ENCODE measurements around the gene ATF7IP2.
"Not testable (repeated sequence)": the region's sequence is repeated elsewhere in the genome, so short reads cannot be mapped to it uniquely, and the experiment has no call there.

ATF7IP2 gene

DNA sequence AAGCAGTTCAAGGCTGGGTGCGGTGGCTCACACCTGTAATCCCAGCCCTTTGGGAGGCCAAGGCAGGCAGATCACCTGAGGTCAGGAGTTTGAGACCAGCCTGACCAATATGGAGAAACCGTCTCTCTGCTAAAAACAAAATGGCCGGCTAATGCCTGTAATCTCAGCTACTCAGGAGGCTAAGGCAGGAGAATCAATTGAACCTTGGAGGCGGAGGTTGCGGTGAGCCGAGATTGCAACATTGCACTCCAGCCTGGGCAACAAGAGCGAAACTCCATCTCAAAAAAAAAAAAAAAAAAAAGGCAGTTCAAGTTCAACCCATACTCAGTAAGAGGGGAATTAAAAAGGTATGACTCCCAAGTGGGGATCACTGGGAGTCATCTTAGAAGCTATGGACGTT, 19.2 kb upstream of the ATF7IP2 start:
- not testable (repeated sequence) for H3K9me3 Mint-ChIP-seq; H3K4me3 Mint-ChIP-seq; H3K27me3 Mint-ChIP-seq; ATAC-seq; H3K27ac Mint-ChIP-seq; H3K36me3 Mint-ChIP-seq (ENCODE audit: low read depth); DNase-seq
- H3K4me1 Mint-ChIP-seq: peaks cover 13% of the 10 kb centered on the region

DNA sequence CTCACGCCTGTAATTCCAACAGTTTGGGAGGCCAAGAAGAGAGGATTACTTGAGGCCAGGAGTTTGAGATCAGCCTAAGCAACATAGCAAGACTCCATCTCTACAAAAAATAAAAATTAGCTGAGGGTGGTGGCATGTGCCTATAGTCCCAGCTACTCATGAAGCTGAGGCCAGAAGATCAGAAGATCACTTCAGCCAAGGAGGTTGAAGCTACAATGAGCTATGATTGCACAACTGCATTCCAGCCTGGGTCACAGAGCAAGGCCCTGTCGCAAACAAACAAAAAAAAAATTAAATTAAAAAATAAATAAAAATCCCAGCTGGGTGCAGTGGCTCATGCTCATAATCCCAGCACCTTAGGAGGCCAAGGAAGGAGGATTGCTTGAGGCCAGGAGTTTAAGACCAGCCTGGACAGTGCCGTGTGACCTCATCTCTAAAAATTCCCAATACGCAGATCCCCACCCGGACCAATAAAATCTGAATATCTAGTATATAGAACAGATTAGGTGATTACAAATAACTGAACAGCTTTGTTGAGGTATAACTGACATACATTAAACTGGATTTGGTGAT, 18.2 kb upstream of the ATF7IP2 start:
- Mint-ChIP-seq H3K9me3 (no peaks in the 10 kb centered on the region), H3K27ac (no peak overlapping the region), H3K36me3 (ENCODE audit: low read depth) (no peaks in the 10 kb centered on the region), H3K4me1 (peaks cover 4% of the 10 kb centered on the region), H3K27me3 (no peaks in the 10 kb centered on the region), H3K4me3 (no peak overlapping the region)
- no peak for DNase-seq
- no peak for ATAC-seq

DNA sequence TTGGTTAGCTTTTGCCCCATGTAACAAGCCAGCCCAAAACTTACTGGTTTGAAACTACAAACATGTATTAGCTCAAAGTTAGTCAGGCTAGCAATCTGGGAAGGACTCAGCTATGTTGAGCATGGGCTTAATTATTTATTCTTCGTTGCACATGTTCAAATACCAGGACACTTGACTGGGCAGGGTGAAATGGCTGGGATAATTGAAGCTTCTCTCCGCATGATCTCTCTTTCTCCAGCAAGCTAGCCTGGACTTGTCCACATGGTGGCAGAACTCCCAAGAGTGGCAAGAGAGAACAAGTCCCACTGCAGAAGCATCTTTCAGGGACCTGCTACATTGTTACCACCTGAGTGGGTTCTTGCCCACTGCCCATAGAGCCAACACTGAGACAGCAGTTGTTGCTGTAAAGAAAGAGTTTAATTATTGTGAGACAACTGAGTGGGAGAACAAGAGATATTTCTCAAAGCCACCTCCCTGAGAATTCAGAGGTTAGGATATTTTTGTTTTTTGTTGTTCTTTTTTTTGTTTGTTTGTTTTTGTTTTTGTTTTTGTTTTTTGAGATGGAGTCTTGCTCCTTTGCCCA, 16.8 kb upstream of the ATF7IP2 start:
- H3K9me3 Mint-ChIP-seq: peaks cover 4% of the 10 kb centered on the region
- H3K27ac Mint-ChIP-seq: no peak overlapping the region
- H3K27me3 Mint-ChIP-seq: no peaks in the 10 kb centered on the region
- H3K36me3 Mint-ChIP-seq (ENCODE audit: low read depth): no peaks in the 10 kb centered on the region
- no peaks in the 10 kb centered on the region for H3K4me1 Mint-ChIP-seq
- DNase-seq: no peak
- no peak overlapping the region for H3K4me3 Mint-ChIP-seq
- ATAC-seq: no peak

DNA sequence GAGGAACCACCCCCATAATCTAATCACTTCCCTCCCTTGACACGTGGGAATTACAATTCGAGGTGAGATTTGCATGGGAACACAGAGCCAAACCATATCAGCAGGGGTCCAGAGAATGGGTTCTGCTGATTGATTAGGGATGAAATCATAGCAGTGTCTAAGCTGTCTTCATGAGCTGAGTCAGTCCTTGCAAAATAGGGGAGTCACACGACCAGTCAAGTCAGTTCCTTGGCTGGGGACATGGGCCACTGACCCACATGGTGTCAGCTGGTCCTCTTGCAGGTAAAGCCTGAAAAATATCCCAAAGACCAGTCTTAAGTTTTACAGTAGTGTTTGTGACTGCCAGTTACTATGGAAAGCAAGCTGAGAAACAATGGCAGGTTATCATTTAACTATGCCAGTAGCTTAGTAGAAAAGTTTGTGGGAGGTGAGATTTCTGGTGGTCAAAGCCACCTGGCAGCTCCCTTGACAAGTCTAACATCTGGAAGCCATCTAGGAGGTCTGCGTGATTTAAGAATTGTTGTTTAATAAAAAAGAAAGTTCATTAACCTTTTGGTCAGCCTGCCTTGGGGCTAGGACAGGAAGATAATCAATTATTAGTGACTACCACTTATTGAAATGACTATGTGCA, 15.7 kb upstream of the ATF7IP2 start:
- no peak for DNase-seq
- no peak for ATAC-seq
- Mint-ChIP-seq H3K27ac (no peak overlapping the region), H3K27me3 (no peaks in the 10 kb centered on the region), H3K4me3 (no peak overlapping the region), H3K9me3 (peaks cover 8% of the 10 kb centered on the region), H3K4me1 (no peaks in the 10 kb centered on the region), H3K36me3 (ENCODE audit: low read depth) (no peaks in the 10 kb centered on the region)

- peaks cover 8% of the 10 kb centered on the region for H3K9me3 Mint-ChIP-seq
These were observed 14.3 kb upstream of the ATF7IP2 start for GRCh38 chr16:10371592-10371991.

GRCh38 chr16:10373556-10373955, 12.3 kb upstream of the ATF7IP2 start:
- Mint-ChIP-seq H3K36me3 (ENCODE audit: low read depth) (no peaks in the 10 kb centered on the region), H3K9me3 (peaks cover 8% of the 10 kb centered on the region), H3K4me3 (no peak overlapping the region), H3K27me3 (no peaks in the 10 kb centered on the region), H3K4me1 (no peaks in the 10 kb centered on the region), H3K27ac (no peak overlapping the region)
- DNase-seq: no peak
- no peak for ATAC-seq

More at GRCh38 chr16:10371592-10371991, 14.3 kb upstream of the ATF7IP2 start:
- H3K4me3 Mint-ChIP-seq: no peak overlapping the region
- no peaks in the 10 kb centered on the region for H3K36me3 Mint-ChIP-seq (ENCODE audit: low read depth)
- H3K27ac Mint-ChIP-seq: no peak overlapping the region
- DNase-seq (no peak), ATAC-seq (no peak)
- H3K27me3 Mint-ChIP-seq: no peaks in the 10 kb centered on the region
- no peaks in the 10 kb centered on the region for H3K4me1 Mint-ChIP-seq

GRCh38 chr16:10376229-10376628, 9.6 kb upstream of the ATF7IP2 start:
- no peaks in the 10 kb centered on the region for H3K4me1 Mint-ChIP-seq
- H3K27ac Mint-ChIP-seq: no peak overlapping the region
- no peak for ATAC-seq
- H3K36me3 Mint-ChIP-seq (ENCODE audit: low read depth): no peaks in the 10 kb centered on the region
- no peak for DNase-seq
- no peak overlapping the region for H3K4me3 Mint-ChIP-seq
- peaks cover 8% of the 10 kb centered on the region for H3K9me3 Mint-ChIP-seq
- no peaks in the 10 kb centered on the region for H3K27me3 Mint-ChIP-seq

DNA sequence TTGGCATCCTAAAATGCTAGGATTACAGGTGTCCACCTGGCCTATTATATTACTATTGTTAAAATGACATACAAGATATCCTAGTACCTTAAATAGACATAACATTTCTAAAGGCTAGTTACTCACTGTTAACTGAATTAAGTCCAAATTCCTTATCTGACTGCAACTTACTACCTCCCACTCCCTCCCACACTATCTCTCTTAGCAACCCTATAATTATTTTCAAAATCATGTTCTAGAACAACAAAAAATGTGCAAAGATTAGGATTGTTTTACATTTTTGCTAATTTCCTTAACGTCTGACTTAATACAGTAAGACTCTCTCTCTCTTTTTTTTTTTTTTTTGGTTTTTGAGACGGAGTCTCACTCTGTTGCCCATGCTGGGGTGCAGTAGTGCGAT, 2.2 kb upstream of the ATF7IP2 start:
- Mint-ChIP-seq H3K27ac (no peak overlapping the region), H3K4me3 (no peak overlapping the region), H3K36me3 (ENCODE audit: low read depth) (peaks cover 24% of the 10 kb centered on the region), H3K9me3 (no peaks in the 10 kb centered on the region), H3K27me3 (no peaks in the 10 kb centered on the region), H3K4me1 (peaks cover 27% of the 10 kb centered on the region)
- DNase-seq: no peak
- ATAC-seq: no peak

GRCh38 chr16:10386517-10387100, 748 bp downstream of the ATF7IP2 start:
- Mint-ChIP-seq H3K27ac (peak overlapping the region; percentile 95), H3K36me3 (ENCODE audit: low read depth) (peaks cover 46% of the 10 kb centered on the region), H3K4me1 (peaks cover 46% of the 10 kb centered on the region), H3K4me3 (peak overlapping the region; percentile 94), H3K27me3 (no peaks in the 10 kb centered on the region), H3K9me3 (no peaks in the 10 kb centered on the region)
- DNase-seq: no peak
- ATAC-seq: no peak

GRCh38 chr16:10387188-10387617, 1.3 kb downstream of the ATF7IP2 start:
- Mint-ChIP-seq H3K4me3 (peak overlapping the region; percentile 94), H3K27ac (no peak overlapping the region), H3K27me3 (no peaks in the 10 kb centered on the region), H3K36me3 (ENCODE audit: low read depth) (peaks cover 48% of the 10 kb centered on the region), H3K9me3 (no peaks in the 10 kb centered on the region), H3K4me1 (peaks cover 45% of the 10 kb centered on the region)
- DNase-seq: no peak
- ATAC-seq: no peak

DNA sequence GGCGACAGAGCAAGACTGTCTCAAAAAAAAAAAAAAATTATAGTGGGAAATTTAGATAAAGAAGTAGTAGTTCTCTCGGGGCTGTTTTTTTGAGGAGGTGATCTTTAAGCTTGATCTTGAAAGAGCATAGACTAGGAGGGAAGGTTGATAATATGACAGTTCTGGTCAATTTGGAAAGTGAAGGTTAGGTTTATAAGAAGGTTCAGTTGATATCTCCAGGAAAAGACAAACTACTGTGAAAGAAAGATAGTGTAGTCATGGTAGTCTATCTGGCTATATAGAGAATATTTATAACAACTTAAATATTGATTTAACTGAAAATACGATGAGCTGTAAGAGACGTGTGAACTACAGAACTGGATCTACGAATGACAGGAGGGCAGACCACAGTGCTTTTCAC, 3.1 kb downstream of the ATF7IP2 start:
- H3K27me3 Mint-ChIP-seq: no peaks in the 10 kb centered on the region
- peak overlapping the region; percentile 30 for H3K4me3 Mint-ChIP-seq
- H3K27ac Mint-ChIP-seq: peak overlapping the region; percentile 5
- DNase-seq (no peak), ATAC-seq (no peak)
- no peaks in the 10 kb centered on the region for H3K9me3 Mint-ChIP-seq
- H3K4me1 Mint-ChIP-seq: peaks cover 44% of the 10 kb centered on the region
- peaks cover 61% of the 10 kb centered on the region for H3K36me3 Mint-ChIP-seq (ENCODE audit: low read depth)

DNA sequence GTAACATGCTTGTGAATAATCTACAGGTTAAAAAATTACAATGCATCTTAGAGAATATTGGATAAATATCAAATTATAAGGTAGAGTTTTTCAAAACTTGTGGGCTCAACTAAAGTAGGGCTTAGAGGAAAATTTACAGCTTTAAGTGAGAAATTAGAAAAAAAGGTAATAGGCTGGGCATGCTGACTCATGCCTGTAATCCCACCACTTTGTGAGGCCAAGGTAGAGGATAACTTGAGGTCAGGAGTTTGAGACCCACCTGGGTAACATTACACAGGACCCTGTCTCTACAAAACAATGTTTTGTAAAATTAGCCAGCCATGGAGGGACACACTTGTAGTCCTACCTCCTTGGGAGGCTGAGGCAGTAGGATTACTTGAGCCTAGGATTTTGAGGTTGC, 4.5 kb downstream of the ATF7IP2 start:
- no peak for ATAC-seq
- Mint-ChIP-seq H3K27ac (no peak overlapping the region), H3K27me3 (no peaks in the 10 kb centered on the region), H3K36me3 (ENCODE audit: low read depth) (peaks cover 67% of the 10 kb centered on the region), H3K9me3 (no peaks in the 10 kb centered on the region), H3K4me3 (no peak overlapping the region), H3K4me1 (peaks cover 51% of the 10 kb centered on the region)
- DNase-seq: no peak

DNA sequence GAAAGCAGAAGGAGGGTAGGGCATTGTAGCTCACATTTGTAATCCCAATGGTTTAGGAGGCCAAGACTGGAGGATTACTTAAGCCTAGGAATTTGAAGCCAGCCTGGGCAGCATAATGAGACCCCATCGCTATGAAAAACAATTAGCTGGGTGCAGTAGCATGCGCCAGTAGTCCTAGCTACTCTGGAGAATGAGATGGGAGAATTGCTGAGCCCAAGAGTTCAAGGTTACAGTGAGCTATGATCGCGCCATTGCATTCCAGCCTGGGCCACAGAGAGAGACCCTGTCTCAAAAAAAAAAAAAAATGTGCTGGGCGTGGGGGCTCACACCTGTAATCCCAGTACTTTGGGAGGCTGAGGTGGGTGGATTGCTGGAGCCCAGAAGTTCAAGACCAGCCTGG, 5.0 kb downstream of the ATF7IP2 start:
- no peak overlapping the region for H3K4me3 Mint-ChIP-seq
- peaks cover 67% of the 10 kb centered on the region for H3K36me3 Mint-ChIP-seq (ENCODE audit: low read depth)
- no peak overlapping the region for H3K27ac Mint-ChIP-seq
- H3K9me3 Mint-ChIP-seq: no peaks in the 10 kb centered on the region
- ATAC-seq (no peak), DNase-seq (no peak)
- no peaks in the 10 kb centered on the region for H3K27me3 Mint-ChIP-seq
- H3K4me1 Mint-ChIP-seq: peaks cover 49% of the 10 kb centered on the region

DNA sequence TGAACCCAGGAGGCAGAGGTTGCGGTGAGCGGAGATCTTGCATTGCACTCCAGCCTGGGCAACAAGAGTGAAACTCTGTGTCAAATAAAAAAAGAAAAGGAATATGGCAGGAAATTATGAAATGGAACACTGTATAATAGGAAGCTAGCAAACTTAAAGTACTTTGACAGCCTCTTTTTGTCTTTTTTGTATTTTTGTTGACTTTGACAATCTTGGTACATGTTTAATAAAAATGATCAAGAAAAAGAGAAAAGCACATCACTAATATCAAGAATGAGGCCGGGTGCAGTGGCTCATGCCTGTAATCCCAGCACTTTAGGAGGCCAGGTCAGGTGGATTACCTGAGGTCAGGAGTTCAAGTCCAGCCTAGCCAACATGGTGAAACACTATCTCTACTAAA, 5.5 kb downstream of the ATF7IP2 start:
- no peak for DNase-seq
- ATAC-seq: no peak
- peaks cover 67% of the 10 kb centered on the region for H3K36me3 Mint-ChIP-seq (ENCODE audit: low read depth)
- H3K27me3 Mint-ChIP-seq: no peaks in the 10 kb centered on the region
- no peaks in the 10 kb centered on the region for H3K9me3 Mint-ChIP-seq
- peaks cover 49% of the 10 kb centered on the region for H3K4me1 Mint-ChIP-seq
- H3K27ac Mint-ChIP-seq: no peak overlapping the region
- no peak overlapping the region for H3K4me3 Mint-ChIP-seq

GRCh38 chr16:10402975-10403374, 17.1 kb downstream of the ATF7IP2 start:
- ATAC-seq (no peak), DNase-seq (no peak)
- peaks cover 17% of the 10 kb centered on the region for H3K4me1 Mint-ChIP-seq
- no peak overlapping the region for H3K27ac Mint-ChIP-seq
- H3K27me3 Mint-ChIP-seq: no peaks in the 10 kb centered on the region
- no peak overlapping the region for H3K4me3 Mint-ChIP-seq
- peaks cover 40% of the 10 kb centered on the region for H3K9me3 Mint-ChIP-seq
- peaks cover 66% of the 10 kb centered on the region for H3K36me3 Mint-ChIP-seq (ENCODE audit: low read depth)
